Endothelial cell of umbilical vein (primary cell): ENCODE data around the gene SLC12A7. TPM values are rescaled to one million over a fixed set of nuclear protein-coding genes. Genes with fewer than 3 reads are reported as not detected.

Experiments used
- BruUV-seq: library from RNA; stranded (reverse); fragments of 400-500 nt; replicated peaks from 2 replicates; lab custom pipeline; 2021; lab: Mats Ljungman, UMichigan
- CTCF ChIA-PET: fragments of 300-600, 350-600 bp; sonication (Branson Sonifier 250); formaldehyde crosslinking; loops from one replicate; lab custom pipeline; 2021; ENCODE audit warnings: antibody characterized with exemption, inconsistent platforms; lab: Charles Lee
- POLR2A ChIA-PET: fragments of 300-600, 350-600 bp; sonication (Branson Sonifier 250); formaldehyde crosslinking; loops from one replicate; lab custom pipeline; 2021; ENCODE audit warnings: antibody characterized with exemption, inconsistent platforms; lab: Charles Lee
- DNase-seq: peaks from one replicate; pipeline ENCODE4 v3.0.0-alpha.2; 2011; ENCODE audit warnings: low read depth, low spot score
- FAIRE-seq: peaks from 2 replicates; lab custom pipeline; 2011; peaks lifted over from hg19 to GRCh38; lab: Jason Lieb, UNC
- H2AFZ ChIP-seq: 2 replicates; pipeline ENCODE4 v1.6.0; 2012; ENCODE audit warnings: low read depth, low read length, control low read depth, inconsistent platforms
- H3K27ac ChIP-seq: 2 replicates; pipeline ENCODE4 v1.5.1; 2011; ENCODE audit warnings: low read depth, mild to moderate bottlenecking, control low read depth, low read length, moderate library complexity; ENCODE audit not compliant: insufficient read depth
- H3K27me3 ChIP-seq, 2 experiments: 2 replicates each; pipeline versions ENCODE4 v1.6.0 to v1.6.1; 2011; ENCODE audit warnings: low read length in 2 of 2, mixed read lengths in 1 of 2; ENCODE audit not compliant: control insufficient read depth in 2 of 2, insufficient read depth in 2 of 2
- H3K36me3 ChIP-seq, 2 experiments: 2 replicates in 1 of 2; 3 replicates in 1 of 2; pipeline ENCODE4 v1.5.1; 2011; ENCODE audit warnings: low read length in 2 of 2, mild to moderate bottlenecking in 1 of 2, moderate library complexity in 1 of 2; ENCODE audit not compliant: control insufficient read depth in 2 of 2, insufficient read depth in 2 of 2; ENCODE audit errors: extremely low read depth in 1 of 2
- H3K4me1 ChIP-seq: 3 replicates; pipeline ENCODE4 v1.5.1; 2011; ENCODE audit warnings: mild to moderate bottlenecking, low read length; ENCODE audit not compliant: control insufficient read depth, insufficient read depth; ENCODE audit errors: extremely low read depth
- H3K4me2 ChIP-seq: 2 replicates; pipeline ENCODE4 v1.6.1; 2011; ENCODE audit warnings: low read length, control low read depth, mixed read lengths; ENCODE audit not compliant: insufficient read depth
- H3K4me3 ChIP-seq, 3 experiments: fragments of 200-600 bp in 1 of 3; sonication (generic), shearing (Covaris generic) in 1 of 3; replicated peaks in 1 of 3; 2 replicates each; pipeline ENCODE4 v1.5.1; 2011 to 2016; ENCODE audit warnings: control low read depth in 3 of 3, low read length in 3 of 3, mild to moderate bottlenecking in 2 of 3, inconsistent platforms in 1 of 3, low read depth in 1 of 3, moderate library complexity in 1 of 3; ENCODE audit not compliant: insufficient read depth in 1 of 3
- H3K79me2 ChIP-seq: 2 replicates; pipeline ENCODE4 v1.6.0; 2012; ENCODE audit warnings: low read length, inconsistent platforms; ENCODE audit not compliant: control insufficient read depth, insufficient read depth
- H3K9ac ChIP-seq: replicated peaks from 2 replicates; pipeline ENCODE3; 2011; ENCODE audit warnings: low read length, control low read depth; ENCODE audit not compliant: insufficient read depth; ENCODE audit errors: extremely low read depth
- H3K9me1 ChIP-seq: replicated peaks from 3 replicates; pipeline ENCODE4 v1.6.0; 2011; ENCODE audit warnings: mild to moderate bottlenecking, low read length; ENCODE audit not compliant: control insufficient read depth, insufficient read depth; ENCODE audit errors: extremely low read depth
- H3K9me3 ChIP-seq: replicated peaks from 2 replicates; pipeline ENCODE4 v1.5.1; 2012; ENCODE audit warnings: low read length, inconsistent platforms; ENCODE audit not compliant: control insufficient read depth, insufficient read depth
- H4K20me1 ChIP-seq: replicated peaks from 2 replicates; pipeline ENCODE3; 2011; ENCODE audit warnings: mild to moderate bottlenecking, low read length; ENCODE audit not compliant: control insufficient read depth, insufficient read depth; ENCODE audit errors: extremely low read depth
- EZH2 ChIP-seq: IDR thresholded peaks from 2 replicates; pipeline ENCODE4 v1.6.1; 2012; ENCODE audit warnings: borderline replicate concordance, low read depth, mild to moderate bottlenecking, moderate library complexity, low read length, inconsistent platforms; ENCODE audit not compliant: severe bottlenecking
- FOS ChIP-seq: IDR thresholded peaks from 2 replicates; pipeline ENCODE4 v1.6.1; 2011; ENCODE audit warnings: mild to moderate bottlenecking, low read length, moderate library complexity, borderline replicate concordance; ENCODE audit not compliant: insufficient read depth
- GATA2 ChIP-seq: IDR thresholded peaks from 2 replicates; pipeline ENCODE4 v1.7.0; 2011; ENCODE audit warnings: low read depth, mild to moderate bottlenecking, moderate library complexity, mixed read lengths, low read length; ENCODE audit not compliant: insufficient read length, insufficient read depth
- JUN ChIP-seq: IDR thresholded peaks from 2 replicates; pipeline ENCODE4 v1.6.1; 2011; ENCODE audit warnings: borderline replicate concordance, low read depth; ENCODE audit not compliant: insufficient read length, insufficient read depth
- MYC ChIP-seq: IDR thresholded peaks from one replicate; pipeline ENCODE4 v1.6.1; 2011; ENCODE audit warnings: mild to moderate bottlenecking, low read depth, low read length
- POLR2A ChIP-seq: IDR thresholded peaks from 2 replicates; pipeline ENCODE4 v1.6.1; 2012; ENCODE audit warnings: low read depth, mild to moderate bottlenecking, control low read depth, low read length
- POLR2AphosphoS5 ChIP-seq: IDR thresholded peaks from 2 replicates; pipeline ENCODE4 v1.6.1; 2012; ENCODE audit warnings: low read depth, mild to moderate bottlenecking, control low read depth, low read length, moderate library complexity; ENCODE audit not compliant: insufficient read depth
- dilution Hi-C: fragments of 300-500 bp; cut with MboI; formaldehyde crosslinking; loops from one replicate; pipeline ENCODE4 v1.15.0; 2019; ENCODE audit warnings: low sequenced_read_pairs; ENCODE audit not compliant: extremely low pct_ligation_motif_present
- intact Hi-C: fragments of 100-400 bp; cut with micrococcal nuclease; formaldehyde crosslinking; loops from one replicate; pipeline ENCODE4 v1.10.0; 2022
- polyA plus RNA-seq, 4 experiments: library from polyadenylated mRNA; depleted of rRNA in 3 of 4; stranded (reverse) in 3 of 4; unstranded in 1 of 4; fragments of >200 nt; gene quantifications; 2 replicates each; pipeline versions ENCODE4 v1.2.1 to v1.2.3, GENCODE V29; 2011 to 2012; ENCODE audit warnings: missing spikeins in 1 of 4
- total RNA-seq: library from RNA; stranded (reverse); gene quantifications from 2 replicates; pipeline ENCODE4 v1.2.3, GENCODE V29; 2021
- TF ChIP-seq, protein P1 (sequence below): IDR thresholded peaks from 2 replicates; pipeline ENCODE4 v1.6.1; 2011; ENCODE audit not compliant: insufficient read depth, insufficient read length
- TF ChIP-seq, protein P2 (sequence below), 2 donors: IDR thresholded peaks; 1 replicate in 1 of 2; 2 replicates in 1 of 2; pipeline ENCODE4 v1.5.1; 2011; ENCODE audit warnings: low read length in 2 of 2, mild to moderate bottlenecking in 2 of 2, moderate library complexity in 2 of 2, control low read depth in 1 of 2, inconsistent platforms in 1 of 2, low read depth in 1 of 2; ENCODE audit not compliant: insufficient read depth in 1 of 2; ENCODE audit errors: extremely low read depth in 1 of 2

The SLC12A7 gene
- total and polyA plus RNA-seq, 2 donors (not counting 3 experiments of a cell fraction or from before 2014, with no cell fraction given): 16.4 to 38.8 TPM

DNA sequence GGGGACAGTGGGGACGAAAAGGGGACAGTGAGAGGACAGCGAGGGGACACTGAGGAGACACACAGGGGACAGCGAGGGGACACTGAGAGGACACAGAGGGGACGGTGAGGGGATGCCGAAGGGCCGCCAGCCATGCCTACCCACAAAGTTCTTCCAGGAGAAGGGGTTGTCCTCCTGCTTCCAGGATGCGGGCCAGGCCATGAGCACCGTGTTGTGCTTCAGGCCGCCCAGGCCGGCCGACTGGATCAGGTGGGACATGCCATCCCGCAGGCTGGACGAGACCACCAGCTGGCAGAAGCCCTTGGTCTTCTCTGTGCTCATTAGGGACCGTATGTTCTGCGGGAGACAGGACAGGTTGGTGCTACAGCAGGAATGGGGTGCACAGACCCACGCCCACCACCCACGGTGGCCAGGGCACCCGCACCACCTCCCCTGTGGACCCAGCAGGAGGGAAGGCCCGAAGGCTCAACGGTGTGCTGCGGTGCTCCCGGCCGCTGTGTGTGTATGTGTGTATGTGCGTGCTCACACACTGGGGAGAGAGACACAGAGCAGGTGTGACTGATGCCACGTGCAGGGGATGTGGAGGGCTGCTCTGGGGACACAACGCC, 46.6 kb downstream of the SLC12A7 start:
- Histone ChIP-seq H3K4me2 (no peak overlapping the region), H3K27me3 (no peaks in the 10 kb centered on the region), H3K27ac (no peak overlapping the region), H3K4me1 (no peaks in the 10 kb centered on the region), H3K9me3 (no peaks in the 10 kb centered on the region), H3K4me3 (no peak overlapping the region), H2AFZ (no peak overlapping the region), H4K20me1 (no peaks in the 10 kb centered on the region), H3K9me1 (no peaks in the 10 kb centered on the region), H3K36me3 (peaks cover 0 to 33% of the 10 kb centered on the region in 2 experiments), H3K79me2 (no peaks in the 10 kb centered on the region), H3K9ac (no peak overlapping the region)
- ChIA-PET POLR2A (no interaction called here), CTCF (no interaction called here)
- FAIRE-seq (no peak), DNase-seq (no peak)
- intact Hi-C loops (no loop called here), dilution Hi-C loops (no loop called here)
- BruUV-seq: no TSS peak
- TF ChIP-seq, protein P1, sequence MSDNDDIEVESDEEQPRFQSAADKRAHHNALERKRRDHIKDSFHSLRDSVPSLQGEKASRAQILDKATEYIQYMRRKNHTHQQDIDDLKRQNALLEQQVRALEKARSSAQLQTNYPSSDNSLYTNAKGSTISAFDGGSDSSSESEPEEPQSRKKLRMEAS: no peak
- no peak for TF ChIP-seq MYC
- TF ChIP-seq POLR2AphosphoS5: no peak
- TF ChIP-seq GATA2: no peak
- TF ChIP-seq POLR2A: no peak
- TF ChIP-seq FOS: no peak
- TF ChIP-seq, protein P2, sequence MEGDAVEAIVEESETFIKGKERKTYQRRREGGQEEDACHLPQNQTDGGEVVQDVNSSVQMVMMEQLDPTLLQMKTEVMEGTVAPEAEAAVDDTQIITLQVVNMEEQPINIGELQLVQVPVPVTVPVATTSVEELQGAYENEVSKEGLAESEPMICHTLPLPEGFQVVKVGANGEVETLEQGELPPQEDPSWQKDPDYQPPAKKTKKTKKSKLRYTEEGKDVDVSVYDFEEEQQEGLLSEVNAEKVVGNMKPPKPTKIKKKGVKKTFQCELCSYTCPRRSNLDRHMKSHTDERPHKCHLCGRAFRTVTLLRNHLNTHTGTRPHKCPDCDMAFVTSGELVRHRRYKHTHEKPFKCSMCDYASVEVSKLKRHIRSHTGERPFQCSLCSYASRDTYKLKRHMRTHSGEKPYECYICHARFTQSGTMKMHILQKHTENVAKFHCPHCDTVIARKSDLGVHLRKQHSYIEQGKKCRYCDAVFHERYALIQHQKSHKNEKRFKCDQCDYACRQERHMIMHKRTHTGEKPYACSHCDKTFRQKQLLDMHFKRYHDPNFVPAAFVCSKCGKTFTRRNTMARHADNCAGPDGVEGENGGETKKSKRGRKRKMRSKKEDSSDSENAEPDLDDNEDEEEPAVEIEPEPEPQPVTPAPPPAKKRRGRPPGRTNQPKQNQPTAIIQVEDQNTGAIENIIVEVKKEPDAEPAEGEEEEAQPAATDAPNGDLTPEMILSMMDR (IDR thresholded peaks at IDR 0.05; ENCODE audit: extremely low read depth in 1 of 2, insufficient read depth in 1 of 2, low read depth in 1 of 2, low read length in 2 of 2): no peak
- no peak for TF ChIP-seq JUN
- no peak for TF ChIP-seq EZH2
